Left ventricle myocardium inferior (tissue), 1 donor: ENCODE results near the gene IL36A. TPM values are rescaled to one million over a fixed set of nuclear protein-coding genes. Genes with fewer than 3 reads are reported as not detected.

Experiments
- DNase-seq: peaks from one replicate; pipeline ENCODE4 v3.0.0-alpha.2; 2020
- H3K27ac ChIP-seq: fragments of 200-600 bp; replicated peaks from 2 replicates; pipeline ENCODE4 v1.8.0; 2021
- H3K27me3 ChIP-seq: fragments of 200-600 bp; 2 replicates; pipeline ENCODE4 v1.8.0; 2021; ENCODE audit warnings: low read depth
- H3K36me3 ChIP-seq: fragments of 200-600 bp; 2 replicates; pipeline ENCODE4 v1.8.0; 2021
- H3K4me1 ChIP-seq: fragments of 200-600 bp; 2 replicates; pipeline ENCODE4 v1.8.0; 2021
- H3K4me3 ChIP-seq: fragments of 200-600 bp; 2 replicates; pipeline ENCODE4 v1.8.0; 2021; ENCODE audit warnings: mild to moderate bottlenecking, moderate library complexity
- H3K9me3 ChIP-seq: fragments of 200-600 bp; replicated peaks from 2 replicates; pipeline ENCODE4 v1.8.0; 2021
- CTCF ChIP-seq: fragments of 200-600 bp; IDR thresholded peaks from 2 replicates; pipeline ENCODE4 v1.8.0; 2021; ENCODE audit warnings: antibody characterized with exemption, mild to moderate bottlenecking, borderline replicate concordance
- intact Hi-C: fragments of 100-400 bp; cut with micrococcal nuclease; formaldehyde crosslinking; loops from one replicate; pipeline ENCODE4 v1.11.0; 2022
- total RNA-seq: library from RNA; stranded (reverse); fragmentation: NEBNext Ultra II Directional; extraction: Animal tissue kit (Norgen Biotek cat#: 25700); gene quantifications from one replicate; pipeline ENCODE4 v1.2.1, GENCODE V29; 2021
- donor health status: DM: no; HTN: yes; CAD: no; lungs with severe emphysema.

The IL36A gene
- total RNA-seq, 1 donor from 2014 or later = not detected

GRCh38 chr2:113039719-113040118, 34.5 kb downstream of the IL36A start:
- intact Hi-C loops = no loop called here
- Histone ChIP-seq H3K27me3 (peaks cover 25% of the 10 kb centered on the region), H3K27ac (no peak overlapping the region), H3K36me3 (no peaks in the 10 kb centered on the region), H3K9me3 (no peaks in the 10 kb centered on the region), H3K4me3 (no peak overlapping the region), H3K4me1 (no peaks in the 10 kb centered on the region)
- no peak for DNase-seq
- no peak for TF ChIP-seq CTCF

- Histone ChIP-seq H3K36me3 (no peaks in the 10 kb centered on the region), H3K27ac (no peak overlapping the region), H3K4me1 (no peaks in the 10 kb centered on the region), H3K9me3 (no peaks in the 10 kb centered on the region), H3K4me3 (no peak overlapping the region), H3K27me3 (peaks cover 19% of the 10 kb centered on the region)
- DNase-seq = no peak
- intact Hi-C loops = no loop called here
- no peak for TF ChIP-seq CTCF
Observed at GRCh38 chr2:113041871-113042270, 36.6 kb downstream of the IL36A start.

- H3K4me1 ChIP-seq = no peaks in the 10 kb centered on the region
- no peak overlapping the region for H3K4me3 ChIP-seq
- H3K36me3 ChIP-seq = no peaks in the 10 kb centered on the region
- H3K9me3 ChIP-seq = peaks cover 10% of the 10 kb centered on the region
- no peak overlapping the region for H3K27ac ChIP-seq
- no peak for TF ChIP-seq CTCF
- intact Hi-C loops = no loop called here
- DNase-seq = no peak
- peaks cover 13% of the 10 kb centered on the region for H3K27me3 ChIP-seq
Observed at GRCh38 chr2:113046465-113046864, 41.2 kb downstream of the IL36A start.

- H3K36me3 ChIP-seq = no peaks in the 10 kb centered on the region
- no peak for DNase-seq
- peaks cover 29% of the 10 kb centered on the region for H3K9me3 ChIP-seq
- H3K4me3 ChIP-seq = no peak overlapping the region
- no peak for TF ChIP-seq CTCF
- peaks cover 28% of the 10 kb centered on the region for H3K27me3 ChIP-seq
- no peak overlapping the region for H3K27ac ChIP-seq
- H3K4me1 ChIP-seq = no peaks in the 10 kb centered on the region
- intact Hi-C loops = no loop called here
Observed at GRCh38 chr2:113050921-113051895, 45.9 kb downstream of the IL36A start.

GRCh38 chr2:113052396-113052917, 47.2 kb downstream of the IL36A start, which contains the start of gene IL36B:
Gene IL36B, minus strand, starts transcription at chr2:113052867.
- no peak for TF ChIP-seq CTCF
- no peak within 1 kb of the TSS for H3K27ac ChIP-seq
- no peak within 1 kb of the TSS for H3K4me3 ChIP-seq
- DNase-seq = no peak
- intact Hi-C loops = no loop called here
- no peaks in the 10 kb centered on the region for H3K4me1 ChIP-seq
- H3K36me3 ChIP-seq = no peaks in the 10 kb centered on the region
- peaks cover 28% of the 10 kb centered on the region for H3K27me3 ChIP-seq
- peaks cover 30% of the 10 kb centered on the region for H3K9me3 ChIP-seq
